Measurements from ENCODE around the gene DEAF1. TPM values are rescaled to one million over a fixed set of nuclear protein-coding genes. Genes with fewer than 3 reads are reported as not detected.

The DEAF1 gene
- total and polyA plus RNA-seq, 2 of the 13 experiments (the other 11 are each of a cell fraction or from before 2014, with no cell fraction given): 22.3 to 29.6 TPM

DNA sequence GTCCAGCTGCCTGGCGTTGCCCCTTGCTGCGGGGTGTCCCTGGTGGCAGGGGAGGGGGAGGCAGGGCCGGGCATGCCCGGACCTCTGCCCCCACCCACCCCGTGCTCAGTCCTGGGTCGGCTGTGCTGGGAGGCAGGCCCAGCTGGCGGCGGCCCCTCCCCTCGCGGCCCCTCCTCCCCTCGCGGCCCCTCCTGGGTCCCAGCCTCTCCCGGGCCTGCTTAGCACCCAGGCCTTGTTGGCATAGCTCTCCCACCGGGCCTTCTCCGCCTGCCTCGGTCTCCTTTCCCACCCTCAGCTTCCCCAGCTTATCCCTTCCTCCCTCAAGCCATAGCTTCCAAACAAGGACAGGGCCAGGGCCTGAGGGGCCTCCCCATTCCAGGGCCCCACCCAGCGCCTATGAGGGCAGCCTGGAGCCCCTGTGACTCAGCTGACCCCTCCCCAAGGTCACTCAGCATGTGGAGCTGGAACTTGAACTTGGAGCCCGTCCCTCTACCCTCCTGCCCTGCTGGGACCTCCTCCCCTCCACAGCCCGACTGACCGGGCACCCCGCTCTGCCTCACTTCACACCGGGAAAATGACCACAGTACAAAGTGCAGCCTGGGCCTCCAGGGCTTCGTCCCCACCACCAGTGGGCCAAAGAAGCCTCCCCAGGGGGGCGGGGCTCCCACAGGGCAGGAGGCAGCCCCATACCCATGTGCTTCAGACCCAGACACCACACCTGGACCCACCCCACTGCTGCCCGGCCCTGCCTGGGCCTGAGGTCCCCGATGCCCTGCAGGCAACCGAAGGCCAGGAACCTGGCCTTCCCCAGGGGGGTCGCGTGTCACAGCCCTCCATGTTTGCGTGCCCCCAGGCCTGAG lies 12.2 kb upstream of the DEAF1 start (continued):
- TF ChIP-seq ATRX (CRISPR knock-in tag; IDR thresholded peaks at IDR 0.05; ENCODE audit: borderline replicate concordance) (no peak), ZNF501 (CRISPR knock-in tag; IDR thresholded peaks at IDR 0.05) (peak; percentile 78), FOSL1 (CRISPR knock-in tag; IDR thresholded peaks at IDR 0.05; ENCODE audit: borderline replicate concordance) (peak; percentile 88), MEF2D (CRISPR knock-in tag; IDR thresholded peaks at IDR 0.05) (peak; percentile 82), NR1H2 (CRISPR knock-in tag; IDR thresholded peaks at IDR 0.05; ENCODE audit: borderline replicate concordance, low read depth) (no peak), HNRNPL (IDR thresholded peaks at IDR 0.05; ENCODE audit: low read depth, low read length) (peak; percentile 95), YY1 (IDR thresholded peaks at IDR 0.05; ENCODE audit: insufficient read depth, insufficient replicate concordance, low read depth, low read length) (no peak), ZBTB20 (CRISPR knock-in tag; IDR thresholded peaks at IDR 0.05; ENCODE audit: borderline replicate concordance, low read depth) (peak; percentile 86)
- TF ChIP-seq, protein P1, sequence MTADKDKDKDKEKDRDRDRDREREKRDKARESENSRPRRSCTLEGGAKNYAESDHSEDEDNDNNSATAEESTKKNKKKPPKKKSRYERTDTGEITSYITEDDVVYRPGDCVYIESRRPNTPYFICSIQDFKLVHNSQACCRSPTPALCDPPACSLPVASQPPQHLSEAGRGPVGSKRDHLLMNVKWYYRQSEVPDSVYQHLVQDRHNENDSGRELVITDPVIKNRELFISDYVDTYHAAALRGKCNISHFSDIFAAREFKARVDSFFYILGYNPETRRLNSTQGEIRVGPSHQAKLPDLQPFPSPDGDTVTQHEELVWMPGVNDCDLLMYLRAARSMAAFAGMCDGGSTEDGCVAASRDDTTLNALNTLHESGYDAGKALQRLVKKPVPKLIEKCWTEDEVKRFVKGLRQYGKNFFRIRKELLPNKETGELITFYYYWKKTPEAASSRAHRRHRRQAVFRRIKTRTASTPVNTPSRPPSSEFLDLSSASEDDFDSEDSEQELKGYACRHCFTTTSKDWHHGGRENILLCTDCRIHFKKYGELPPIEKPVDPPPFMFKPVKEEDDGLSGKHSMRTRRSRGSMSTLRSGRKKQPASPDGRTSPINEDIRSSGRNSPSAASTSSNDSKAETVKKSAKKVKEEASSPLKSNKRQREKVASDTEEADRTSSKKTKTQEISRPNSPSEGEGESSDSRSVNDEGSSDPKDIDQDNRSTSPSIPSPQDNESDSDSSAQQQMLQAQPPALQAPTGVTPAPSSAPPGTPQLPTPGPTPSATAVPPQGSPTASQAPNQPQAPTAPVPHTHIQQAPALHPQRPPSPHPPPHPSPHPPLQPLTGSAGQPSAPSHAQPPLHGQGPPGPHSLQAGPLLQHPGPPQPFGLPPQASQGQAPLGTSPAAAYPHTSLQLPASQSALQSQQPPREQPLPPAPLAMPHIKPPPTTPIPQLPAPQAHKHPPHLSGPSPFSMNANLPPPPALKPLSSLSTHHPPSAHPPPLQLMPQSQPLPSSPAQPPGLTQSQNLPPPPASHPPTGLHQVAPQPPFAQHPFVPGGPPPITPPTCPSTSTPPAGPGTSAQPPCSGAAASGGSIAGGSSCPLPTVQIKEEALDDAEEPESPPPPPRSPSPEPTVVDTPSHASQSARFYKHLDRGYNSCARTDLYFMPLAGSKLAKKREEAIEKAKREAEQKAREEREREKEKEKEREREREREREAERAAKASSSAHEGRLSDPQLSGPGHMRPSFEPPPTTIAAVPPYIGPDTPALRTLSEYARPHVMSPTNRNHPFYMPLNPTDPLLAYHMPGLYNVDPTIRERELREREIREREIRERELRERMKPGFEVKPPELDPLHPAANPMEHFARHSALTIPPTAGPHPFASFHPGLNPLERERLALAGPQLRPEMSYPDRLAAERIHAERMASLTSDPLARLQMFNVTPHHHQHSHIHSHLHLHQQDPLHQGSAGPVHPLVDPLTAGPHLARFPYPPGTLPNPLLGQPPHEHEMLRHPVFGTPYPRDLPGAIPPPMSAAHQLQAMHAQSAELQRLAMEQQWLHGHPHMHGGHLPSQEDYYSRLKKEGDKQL (CRISPR knock-in tag; IDR thresholded peaks at IDR 0.05; ENCODE audit: low read depth): peak; percentile 63
- TF ChIP-seq, protein P2, sequence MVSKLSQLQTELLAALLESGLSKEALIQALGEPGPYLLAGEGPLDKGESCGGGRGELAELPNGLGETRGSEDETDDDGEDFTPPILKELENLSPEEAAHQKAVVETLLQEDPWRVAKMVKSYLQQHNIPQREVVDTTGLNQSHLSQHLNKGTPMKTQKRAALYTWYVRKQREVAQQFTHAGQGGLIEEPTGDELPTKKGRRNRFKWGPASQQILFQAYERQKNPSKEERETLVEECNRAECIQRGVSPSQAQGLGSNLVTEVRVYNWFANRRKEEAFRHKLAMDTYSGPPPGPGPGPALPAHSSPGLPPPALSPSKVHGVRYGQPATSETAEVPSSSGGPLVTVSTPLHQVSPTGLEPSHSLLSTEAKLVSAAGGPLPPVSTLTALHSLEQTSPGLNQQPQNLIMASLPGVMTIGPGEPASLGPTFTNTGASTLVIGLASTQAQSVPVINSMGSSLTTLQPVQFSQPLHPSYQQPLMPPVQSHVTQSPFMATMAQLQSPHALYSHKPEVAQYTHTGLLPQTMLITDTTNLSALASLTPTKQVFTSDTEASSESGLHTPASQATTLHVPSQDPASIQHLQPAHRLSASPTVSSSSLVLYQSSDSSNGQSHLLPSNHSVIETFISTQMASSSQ (IDR thresholded peaks at IDR 0.05; ENCODE audit: low read depth): 0 out of 2 replicates have a peak, but pooled peaks have one; percentile 34
- TF ChIP-seq, protein P2 (CRISPR knock-in tag; IDR thresholded peaks at IDR 0.05; ENCODE audit: borderline replicate concordance): peak; percentile 55; the same call in 1 of the 2 replicates
- TF ChIP-seq, protein P3, sequence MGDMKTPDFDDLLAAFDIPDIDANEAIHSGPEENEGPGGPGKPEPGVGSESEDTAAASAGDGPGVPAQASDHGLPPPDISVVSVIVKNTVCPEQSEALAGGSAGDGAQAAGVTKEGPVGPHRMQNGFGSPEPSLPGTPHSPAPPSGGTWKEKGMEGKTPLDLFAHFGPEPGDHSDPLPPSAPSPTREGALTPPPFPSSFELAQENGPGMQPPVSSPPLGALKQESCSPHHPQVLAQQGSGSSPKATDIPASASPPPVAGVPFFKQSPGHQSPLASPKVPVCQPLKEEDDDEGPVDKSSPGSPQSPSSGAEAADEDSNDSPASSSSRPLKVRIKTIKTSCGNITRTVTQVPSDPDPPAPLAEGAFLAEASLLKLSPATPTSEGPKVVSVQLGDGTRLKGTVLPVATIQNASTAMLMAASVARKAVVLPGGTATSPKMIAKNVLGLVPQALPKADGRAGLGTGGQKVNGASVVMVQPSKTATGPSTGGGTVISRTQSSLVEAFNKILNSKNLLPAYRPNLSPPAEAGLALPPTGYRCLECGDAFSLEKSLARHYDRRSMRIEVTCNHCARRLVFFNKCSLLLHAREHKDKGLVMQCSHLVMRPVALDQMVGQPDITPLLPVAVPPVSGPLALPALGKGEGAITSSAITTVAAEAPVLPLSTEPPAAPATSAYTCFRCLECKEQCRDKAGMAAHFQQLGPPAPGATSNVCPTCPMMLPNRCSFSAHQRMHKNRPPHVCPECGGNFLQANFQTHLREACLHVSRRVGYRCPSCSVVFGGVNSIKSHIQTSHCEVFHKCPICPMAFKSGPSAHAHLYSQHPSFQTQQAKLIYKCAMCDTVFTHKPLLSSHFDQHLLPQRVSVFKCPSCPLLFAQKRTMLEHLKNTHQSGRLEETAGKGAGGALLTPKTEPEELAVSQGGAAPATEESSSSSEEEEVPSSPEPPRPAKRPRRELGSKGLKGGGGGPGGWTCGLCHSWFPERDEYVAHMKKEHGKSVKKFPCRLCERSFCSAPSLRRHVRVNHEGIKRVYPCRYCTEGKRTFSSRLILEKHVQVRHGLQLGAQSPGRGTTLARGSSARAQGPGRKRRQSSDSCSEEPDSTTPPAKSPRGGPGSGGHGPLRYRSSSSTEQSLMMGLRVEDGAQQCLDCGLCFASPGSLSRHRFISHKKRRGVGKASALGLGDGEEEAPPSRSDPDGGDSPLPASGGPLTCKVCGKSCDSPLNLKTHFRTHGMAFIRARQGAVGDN (CRISPR knock-in tag; IDR thresholded peaks at IDR 0.05): peak; percentile 97
